HepG2 (cell line): ENCODE measurements around the gene GRIN3B. TPM values are rescaled to one million over a fixed set of nuclear protein-coding genes. Genes with fewer than 3 reads are reported as not detected.

Experiments
- ARID3A ChIP-seq: IDR thresholded peaks from 2 replicates; pipeline ENCODE4 v1.6.1; 2012; ENCODE audit warnings: low read depth, low read length, improper control_type of control experiment
- CTCF ChIP-seq: sonication (generic); formaldehyde crosslinking; IDR thresholded peaks from 2 replicates; pipeline ENCODE4 v1.5.0; 2020; ENCODE audit warnings: mild to moderate bottlenecking, missing genetic modification reagents, moderate library complexity
- FOXJ3 ChIP-seq: sonication (generic); formaldehyde crosslinking; IDR thresholded peaks from 2 replicates; pipeline ENCODE4 v1.4.0; 2020; ENCODE audit warnings: missing genetic modification reagents, mild to moderate bottlenecking, borderline replicate concordance
- HES4 ChIP-seq: sonication (generic); formaldehyde crosslinking; IDR thresholded peaks from 2 replicates; pipeline ENCODE4 v1.9.0; 2021; ENCODE audit warnings: mild to moderate bottlenecking, missing genetic modification reagents, borderline replicate concordance
- HHEX ChIP-seq: IDR thresholded peaks from 2 replicates; pipeline ENCODE4 v1.6.1; 2016; ENCODE audit warnings: control low read depth
- KAT7 ChIP-seq: IDR thresholded peaks from 2 replicates; pipeline ENCODE4 v1.6.1; 2018; ENCODE audit warnings: borderline replicate concordance, missing compliant biosample characterization
- MAF1 ChIP-seq: sonication (generic); formaldehyde crosslinking; IDR thresholded peaks from 2 replicates; pipeline ENCODE4 v1.5.0; 2020; ENCODE audit warnings: missing genetic modification reagents, borderline replicate concordance
- MAX ChIP-seq: IDR thresholded peaks from 2 replicates; pipeline ENCODE4 v1.6.1; 2012; ENCODE audit warnings: inconsistent platforms
- MED8 ChIP-seq: sonication (generic); formaldehyde crosslinking; IDR thresholded peaks from 2 replicates; pipeline ENCODE4 v1.8.1; 2023; ENCODE audit warnings: mild to moderate bottlenecking, missing genetic modification reagents; ENCODE audit not compliant: insufficient replicate concordance
- MXD4 ChIP-seq: IDR thresholded peaks from 2 replicates; pipeline ENCODE4 v1.6.1; 2016; ENCODE audit warnings: mild to moderate bottlenecking, missing biosample characterization, missing genetic modification reagents
- NCOA1 ChIP-seq: sonication (generic); formaldehyde crosslinking; IDR thresholded peaks from 2 replicates; pipeline ENCODE4 v1.9.0; 2021; ENCODE audit warnings: missing genetic modification reagents
- NCOR1 ChIP-seq: fragments of 200-600 bp; sonication (generic); IDR thresholded peaks from 2 replicates; pipeline ENCODE4 v1.7.0; 2017; ENCODE audit warnings: antibody characterized with exemption, low read length, borderline replicate concordance
- NR2F6 ChIP-seq, 2 experiments: IDR thresholded peaks; 2 replicates each; pipeline ENCODE4 v1.6.1; 2016; ENCODE audit warnings: antibody characterized with exemption in 1 of 2, mild to moderate bottlenecking in 1 of 2
- REPIN1 ChIP-seq: sonication (generic); formaldehyde crosslinking; IDR thresholded peaks from 2 replicates; pipeline ENCODE4 v1.8.0; 2022; ENCODE audit warnings: missing genetic modification reagents, low read depth, mild to moderate bottlenecking, borderline replicate concordance
- SP1 ChIP-seq, 2 experiments: fragments of 450-650 bp in 1 of 2; sonication (generic) in 1 of 2; formaldehyde crosslinking in 1 of 2; IDR thresholded peaks; 2 replicates each; pipeline versions ENCODE4 v1.4.0 to v1.6.1; 2016 to 2020; ENCODE audit warnings: missing genetic modification reagents in 1 of 2
- SPEN ChIP-seq: sonication (generic); formaldehyde crosslinking; IDR thresholded peaks from 2 replicates; pipeline ENCODE4 v1.5.1; 2020; ENCODE audit warnings: low read depth, mild to moderate bottlenecking, missing genetic modification reagents
- ZFP36L1 ChIP-seq: sonication (generic); formaldehyde crosslinking; IDR thresholded peaks from 2 replicates; pipeline ENCODE4 v1.8.0; 2022; ENCODE audit warnings: mild to moderate bottlenecking, missing genetic modification reagents, moderate library complexity
- ZNF205 ChIP-seq: IDR thresholded peaks from 2 replicates; pipeline ENCODE4 v1.6.1; 2018; ENCODE audit warnings: missing biosample characterization, missing genetic modification reagents
- ZNF431 ChIP-seq: sonication (generic); formaldehyde crosslinking; IDR thresholded peaks from 2 replicates; pipeline ENCODE4 v1.9.0; 2022; ENCODE audit warnings: missing genetic modification reagents, low read depth, mild to moderate bottlenecking, borderline replicate concordance
- ZNF605 ChIP-seq: sonication (generic); formaldehyde crosslinking; IDR thresholded peaks from 2 replicates; pipeline ENCODE4 v1.8.0; 2022; ENCODE audit warnings: mild to moderate bottlenecking, missing genetic modification reagents
- ZNF687 ChIP-seq: sonication (generic); formaldehyde crosslinking; IDR thresholded peaks from 2 replicates; pipeline ENCODE4 v1.5.1; 2020; ENCODE audit warnings: mild to moderate bottlenecking, missing genetic modification reagents, moderate library complexity
- polyA plus RNA-seq, 8 experiments: library from polyadenylated mRNA; depleted of rRNA in 3 of 8; stranded (reverse) in 7 of 8; unstranded in 1 of 8; fragments of >200 nt; fragmentation: Illumina TruSeq in 4 of 8; extraction: Trizol in 4 of 8; gene quantifications; 2 replicates each; pipeline versions ENCODE4 v1.2.1 to v1.2.3, GENCODE V29; 2011 to 2016; ENCODE audit warnings: low read depth in 4 of 8, missing spikeins in 1 of 8, mixed read lengths in 1 of 8; ENCODE audit not compliant: insufficient read depth in 1 of 8
- total RNA-seq, 5 experiments: library from RNA; depleted of rRNA; stranded (reverse); fragments of >200 nt; fragmentation: Illumina TruSeq; extraction: Trizol; gene quantifications; 2 replicates each; pipeline ENCODE4 v1.2.3, GENCODE V29; 2016; ENCODE audit warnings: low read depth in 1 of 5

The GRIN3B gene
- total and polyA plus RNA-seq, 2 of the 13 experiments (the other 11 are each of a cell fraction or from before 2014, with no cell fraction given) = 0.07 to 0.20 TPM

GRCh38 chr19:952680-953444 is 47.4 kb upstream of the GRIN3B start (continued):
- TF ChIP-seq ZNF687 (CRISPR knock-in tag) (peak; percentile 89), SP1 (IDR thresholded peaks at IDR 0.05) (no peak), SP1 (CRISPR knock-in tag; IDR thresholded peaks at IDR 0.05) (peak; percentile 58), ZFP36L1 (peak; percentile 68; the same call in 1 of the 2 replicates), ZNF605 (peak; percentile 68; the same call in 1 of the 2 replicates), NCOR1 (peak; percentile 99), FOXJ3 (peak; percentile 93), HES4 (CRISPR knock-in tag) (0 out of 2 replicates have a peak, but pooled peaks have one; percentile 7), MAF1 (CRISPR knock-in tag) (peak; percentile 84; the same call in 1 of the 2 replicates), ZNF431 (CRISPR knock-in tag) (peak; percentile 48; the same call in 1 of the 2 replicates), CTCF (peak; percentile 32; the same call in 1 of the 2 replicates), NCOA1 (CRISPR knock-in tag) (peak; percentile 99), MXD4 (CRISPR knock-in tag) (peak; percentile 62), MED8 (CRISPR knock-in tag) (peak; percentile 96), HHEX (CRISPR knock-in tag) (no peak), ARID3A (no peak), REPIN1 (CRISPR knock-in tag) (peak; percentile 84; the same call in 1 of the 2 replicates), KAT7 (peak; percentile 71; the same call in 1 of the 2 replicates), ZNF205 (CRISPR knock-in tag) (peak; percentile 78), MAX (peak; percentile 79), SPEN (CRISPR knock-in tag) (peak; percentile 86), NR2F6 (IDR thresholded peaks at IDR 0.05) (peak; percentile 92), NR2F6 (CRISPR knock-in tag; IDR thresholded peaks at IDR 0.05) (peak; percentile 95)
